GM21447 (cell line): Measurements from ENCODE around the gene FRMD4B.
"Not testable (repeated sequence)": the region's sequence is repeated elsewhere in the genome, so short reads cannot be mapped to it uniquely, and the experiment has no call there.

Experiments used
- ATAC-seq: cut with Tn5 transposase; IDR thresholded peaks from one replicate; pipeline ENCODE4 v1.9.1; 2021; ENCODE audit not compliant: unreplicated experiment

Gene FRMD4B

GRCh38 chr3:69292185-69292584 lies 93.7 kb downstream of the FRMD4B start:
- no peak for ATAC-seq

- no peak for ATAC-seq
Measured at GRCh38 chr3:69290430-69290829, 95.5 kb downstream of the FRMD4B start.

- no peak for ATAC-seq
Measured at GRCh38 chr3:69290006-69290405, 95.9 kb downstream of the FRMD4B start.

GRCh38 chr3:69288161-69288895 lies 97.6 kb downstream of the FRMD4B start:
- ATAC-seq = no peak

GRCh38 chr3:69283913-69284611 lies 101.8 kb downstream of the FRMD4B start:
- no peak for ATAC-seq

- no peak for ATAC-seq
Measured at GRCh38 chr3:69283496-69283895, 102.4 kb downstream of the FRMD4B start.

- ATAC-seq = no peak
Measured at GRCh38 chr3:69282181-69282580, 103.7 kb downstream of the FRMD4B start.

- ATAC-seq = not testable (repeated sequence)
Measured at GRCh38 chr3:69277403-69277802, 108.5 kb downstream of the FRMD4B start.

GRCh38 chr3:69276884-69277283 lies 109.0 kb downstream of the FRMD4B start:
- no peak for ATAC-seq

- not testable (repeated sequence) for ATAC-seq
Measured at GRCh38 chr3:69276191-69276590, 109.7 kb downstream of the FRMD4B start.

GRCh38 chr3:69273896-69274295 lies 112.0 kb downstream of the FRMD4B start:
- no peak for ATAC-seq

GRCh38 chr3:69272556-69272955 lies 113.3 kb downstream of the FRMD4B start:
- ATAC-seq = no peak

- ATAC-seq = no peak
Measured at GRCh38 chr3:69271098-69271497, 114.8 kb downstream of the FRMD4B start.

- no peak for ATAC-seq
Measured at GRCh38 chr3:69266585-69266984, 119.3 kb downstream of the FRMD4B start.

GRCh38 chr3:69266071-69266470 lies 119.8 kb downstream of the FRMD4B start:
- not testable (repeated sequence) for ATAC-seq

- not testable (repeated sequence) for ATAC-seq
Measured at GRCh38 chr3:69260843-69261405, 125.0 kb downstream of the FRMD4B start.

- ATAC-seq = no peak
Measured at GRCh38 chr3:69260216-69260787, 125.6 kb downstream of the FRMD4B start.

- ATAC-seq = no peak
Measured at GRCh38 chr3:69259125-69259524, 126.8 kb downstream of the FRMD4B start.

GRCh38 chr3:69255928-69256327 lies 130.0 kb downstream of the FRMD4B start:
- ATAC-seq = no peak

GRCh38 chr3:69254351-69254750 lies 131.5 kb downstream of the FRMD4B start:
- no peak for ATAC-seq

- ATAC-seq = no peak
Measured at GRCh38 chr3:69252631-69253030, 133.3 kb downstream of the FRMD4B start.

- ATAC-seq = no peak
Measured at GRCh38 chr3:69252141-69252540, 133.7 kb downstream of the FRMD4B start.
